Neural cell (in vitro differentiated cells): ENCODE data around the gene TOM1L1.

Experiments used
- CTCF ChIP-seq: fragments of 450-650 bp; IDR thresholded peaks from 2 replicates; pipeline ENCODE4 v1.5.1; 2014; ENCODE audit warnings: antibody characterized with exemption, mild to moderate bottlenecking, moderate library complexity; ENCODE audit not compliant: poor library complexity, severe bottlenecking
- EZH2 ChIP-seq: fragments of 200-600, 300-800 bp; shearing (Covaris generic), sonication (generic); IDR thresholded peaks from 2 replicates; pipeline ENCODE4 v1.6.1; 2014; ENCODE audit warnings: antibody characterized with exemption, low read length, borderline replicate concordance, mild to moderate bottlenecking; ENCODE audit not compliant: insufficient read depth, poor library complexity, severe bottlenecking

GRCh38 chr17:54882371-54882770 lies 18.3 kb upstream of the TOM1L1 start:
- TF ChIP-seq CTCF (no peak), EZH2 (no peak)
